Caki2 (cell line): ENCODE results near the gene SMOC2. TPM values are rescaled to one million over a fixed set of nuclear protein-coding genes. Genes with fewer than 3 reads are reported as not detected.
"Not testable (repeated sequence)": the region's sequence is repeated elsewhere in the genome, so short reads cannot be mapped to it uniquely, and the experiment has no call there.

Source experiments
- DNase-seq: peaks from one replicate; pipeline ENCODE4 v3.0.0-alpha.2; 2015; ENCODE audit warnings: low read depth
- in situ Hi-C: cut with HindIII; loops from 2 replicates; pipeline ENCODE4 v1.10.0; 2016; ENCODE audit warnings: low sequenced_read_pairs, low pct_unique_long_range_greater_than_20kb, mixed read lengths
- total RNA-seq: library from RNA; depleted of rRNA; stranded (reverse); fragments of >200 nt; shearing (Covaris generic); gene quantifications from 2 replicates; pipeline ENCODE4 v1.2.3, GENCODE V29; 2014; ENCODE audit warnings: low replicate concordance

The SMOC2 gene
- total RNA-seq, 1 experiment from 2014 or later = 0.68 TPM

DNA sequence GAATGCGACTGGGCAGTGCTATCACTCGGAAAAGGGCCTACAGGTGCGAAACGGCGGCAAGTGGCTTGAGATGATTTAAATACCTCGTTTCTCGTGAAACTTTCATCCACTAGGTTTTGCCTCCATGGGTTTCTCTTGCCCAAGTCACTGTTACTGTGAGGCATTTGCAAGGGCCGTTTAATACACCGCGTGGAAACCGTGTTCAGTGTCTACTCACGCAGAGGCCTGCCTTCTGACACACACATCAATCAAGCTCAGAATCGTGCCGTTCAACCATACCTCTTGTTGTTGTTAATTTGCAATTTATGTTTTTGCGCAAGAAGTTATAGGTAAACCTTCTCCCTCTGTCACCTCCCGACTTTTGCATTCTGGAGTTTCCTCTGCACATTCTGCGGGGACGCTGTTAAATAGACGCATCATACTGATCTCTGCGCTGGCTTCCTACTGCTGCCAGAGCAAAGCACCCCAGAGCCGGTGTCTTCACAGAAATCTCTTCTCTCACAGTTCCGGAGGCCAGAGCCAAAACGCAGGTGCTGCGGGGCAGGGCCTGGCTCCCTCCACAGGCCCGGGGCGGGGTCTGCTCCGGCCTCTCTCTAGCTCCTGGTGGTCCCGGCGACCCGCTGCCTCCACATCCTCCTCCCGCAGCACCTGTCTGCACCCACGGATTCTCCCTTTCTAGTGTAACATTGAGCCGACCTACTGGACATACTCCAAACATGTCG lies 251.4 kb downstream of the SMOC2 start:
- in situ Hi-C loops = no loop called here
- no peak for DNase-seq

DNA sequence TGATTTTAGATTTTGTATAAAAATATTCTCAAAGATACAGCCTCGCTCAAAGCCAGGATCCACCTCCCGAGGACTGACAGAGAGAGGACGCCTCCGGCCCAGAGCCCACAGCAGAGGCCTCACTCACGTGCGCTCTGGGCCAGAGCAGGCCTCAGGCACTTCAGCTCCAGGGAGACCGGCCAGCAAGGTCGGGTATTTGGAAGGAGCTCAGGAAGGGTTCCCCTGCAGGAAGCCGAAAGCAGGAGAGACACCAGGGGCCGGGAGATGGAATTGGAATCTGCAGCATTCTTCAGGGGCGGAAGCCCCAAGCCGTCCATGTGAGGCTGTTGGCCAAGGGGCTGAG lies 251.9 kb downstream of the SMOC2 start:
- DNase-seq, in situ Hi-C loops: not testable (repeated sequence)

DNA sequence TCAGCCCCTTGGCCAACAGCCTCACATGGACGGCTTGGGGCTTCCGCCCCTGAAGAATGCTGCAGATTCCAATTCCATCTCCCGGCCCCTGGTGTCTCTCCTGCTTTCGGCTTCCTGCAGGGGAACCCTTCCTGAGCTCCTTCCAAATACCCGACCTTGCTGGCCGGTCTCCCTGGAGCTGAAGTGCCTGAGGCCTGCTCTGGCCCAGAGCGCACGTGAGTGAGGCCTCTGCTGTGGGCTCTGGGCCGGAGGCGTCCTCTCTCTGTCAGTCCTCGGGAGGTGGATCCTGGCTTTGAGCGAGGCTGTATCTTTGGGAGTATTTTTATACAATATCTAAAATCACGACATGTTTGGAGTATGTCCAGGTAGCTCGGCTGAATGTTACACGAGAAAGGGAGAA lies 253.8 kb downstream of the SMOC2 start:
- in situ Hi-C loops, DNase-seq: not testable (repeated sequence)

DNA sequence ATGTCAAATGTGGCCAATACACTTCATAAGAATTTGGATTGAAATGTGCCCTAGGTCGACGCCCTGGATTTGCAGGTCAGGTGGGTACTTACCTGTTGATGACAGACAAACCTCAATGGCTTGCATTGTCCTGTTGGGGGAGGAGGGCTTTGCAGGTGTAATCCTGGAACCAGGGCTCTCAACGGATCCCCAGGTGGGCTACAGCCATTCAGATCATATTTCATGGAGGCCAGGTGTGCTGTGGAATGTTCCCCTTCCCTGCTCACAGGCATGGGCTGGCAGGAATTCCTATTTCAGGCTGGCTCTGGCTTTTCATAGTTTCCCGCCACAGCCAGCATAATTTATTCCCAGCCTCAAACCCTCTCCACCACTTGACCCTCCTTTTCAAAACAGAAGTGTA lies 254.7 kb downstream of the SMOC2 start:
- in situ Hi-C loops = no loop called here
- no peak for DNase-seq

DNA sequence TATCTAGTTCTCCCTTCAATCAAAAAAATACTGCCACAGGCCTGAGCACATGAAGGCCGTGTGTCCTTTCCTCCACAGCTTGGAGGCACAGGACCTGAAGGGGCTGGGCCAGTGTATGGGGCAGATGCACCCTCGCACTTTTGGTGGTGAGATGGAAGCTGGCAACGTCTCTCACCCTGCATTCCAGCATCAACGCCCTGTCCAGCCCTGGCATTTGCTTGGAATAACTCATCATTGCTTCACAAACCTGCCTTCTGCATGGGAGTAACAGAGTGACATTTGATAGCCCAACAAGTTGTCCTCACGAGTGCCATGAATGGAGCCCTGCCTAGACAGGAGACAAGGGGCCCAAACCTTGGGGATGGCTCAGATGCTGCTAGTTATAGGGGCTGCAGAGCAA lies 257.9 kb downstream of the SMOC2 start:
- no peak for DNase-seq
- in situ Hi-C loops = no loop called here

DNA sequence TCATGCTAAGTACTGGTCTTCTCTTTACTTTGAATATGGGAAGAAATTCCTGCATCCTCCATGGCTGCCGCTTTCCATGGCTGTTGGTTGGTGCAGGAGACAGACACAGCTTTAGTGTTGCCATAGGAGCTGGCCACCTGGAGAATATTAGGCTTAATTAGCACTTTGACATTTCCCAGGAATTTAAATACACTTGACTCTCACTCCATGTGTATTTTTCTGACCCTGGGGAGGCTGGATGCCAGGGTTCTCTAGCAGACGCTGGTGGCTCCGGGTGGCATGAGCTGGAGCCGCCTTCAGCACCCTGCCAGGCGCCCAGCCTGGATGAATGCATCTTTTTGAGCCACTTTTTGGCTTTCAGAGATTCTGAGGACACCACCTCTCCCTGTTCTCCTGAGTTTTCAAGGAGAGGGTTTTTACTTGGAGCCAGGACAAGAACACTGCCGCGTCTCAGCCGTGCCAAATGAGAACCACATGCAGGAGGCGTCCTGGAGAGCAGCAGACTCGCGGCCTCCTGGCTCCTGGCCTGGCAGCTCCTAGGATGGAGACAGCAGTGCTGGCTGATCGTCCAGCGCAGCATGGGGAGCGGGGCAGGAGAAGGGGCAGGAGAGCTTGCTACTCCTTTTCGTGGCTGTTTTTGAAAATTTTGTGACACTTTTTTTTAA lies 258.8 kb downstream of the SMOC2 start:
- in situ Hi-C loops = no loop called here

DNA sequence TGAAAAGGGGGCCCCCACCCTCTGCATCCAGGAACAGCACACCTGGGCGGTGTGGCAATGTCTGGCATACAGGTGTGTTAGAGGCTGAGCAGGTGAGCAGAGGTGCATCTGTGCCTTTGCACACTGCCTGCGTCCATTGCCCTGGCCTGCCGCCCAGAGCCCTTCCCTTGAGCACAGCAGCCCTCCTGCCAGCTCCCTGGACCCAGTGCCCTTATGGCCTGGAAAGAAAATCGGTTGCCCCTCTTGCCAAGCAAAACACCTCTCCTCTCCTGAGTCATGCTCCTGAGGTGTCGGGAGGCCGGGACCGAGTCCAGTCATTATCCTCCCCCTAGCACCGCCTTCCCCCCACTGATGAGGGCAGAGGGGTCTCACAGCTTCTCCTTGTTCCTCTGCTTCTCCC lies 259.9 kb downstream of the SMOC2 start:
- DNase-seq = no peak
- in situ Hi-C loops = no loop called here

More for the DNA sequence above, 258.8 kb downstream of the SMOC2 start:
- DNase-seq = no peak

DNA sequence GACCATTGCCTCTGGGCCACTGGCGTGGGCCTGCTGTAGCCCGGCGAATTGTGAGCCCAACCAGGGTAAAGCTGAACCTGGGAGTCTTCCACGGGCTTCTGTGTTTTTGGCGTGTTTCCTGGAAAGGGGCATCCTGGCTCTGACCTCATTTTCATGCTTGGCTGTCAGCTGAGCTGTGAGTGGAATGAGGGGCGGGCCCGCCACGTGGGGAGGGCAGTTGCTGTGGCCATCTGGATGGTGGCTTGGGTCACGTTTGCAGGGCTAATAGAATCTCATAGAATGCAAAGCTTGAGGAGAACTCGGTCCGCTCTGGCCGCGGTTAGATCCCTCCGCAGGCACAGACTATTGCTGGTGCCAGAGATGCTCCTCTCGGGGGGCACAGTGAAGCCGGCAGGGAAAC lies 263.0 kb downstream of the SMOC2 start:
- in situ Hi-C loops = no loop called here
- DNase-seq = no peak

DNA sequence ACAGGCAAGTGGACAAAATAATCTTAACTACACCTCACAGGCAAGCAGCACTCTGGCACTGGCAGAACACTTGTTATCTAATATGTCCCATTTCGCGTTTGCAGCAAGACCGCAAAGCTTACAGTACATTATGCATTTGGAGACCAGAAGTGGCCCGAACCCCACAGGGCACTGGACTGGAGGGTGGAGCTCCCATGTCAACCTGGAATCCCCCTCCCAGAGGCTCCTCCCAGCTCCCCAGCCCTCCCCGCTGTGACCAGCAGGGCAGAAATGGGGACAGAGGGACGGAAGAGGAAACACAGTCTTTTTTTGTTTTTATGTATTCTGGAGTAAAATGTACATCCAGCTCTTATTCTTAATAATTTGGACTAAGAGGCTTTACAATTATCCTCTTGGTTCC lies 263.7 kb downstream of the SMOC2 start:
- in situ Hi-C loops = no loop called here

DNA sequence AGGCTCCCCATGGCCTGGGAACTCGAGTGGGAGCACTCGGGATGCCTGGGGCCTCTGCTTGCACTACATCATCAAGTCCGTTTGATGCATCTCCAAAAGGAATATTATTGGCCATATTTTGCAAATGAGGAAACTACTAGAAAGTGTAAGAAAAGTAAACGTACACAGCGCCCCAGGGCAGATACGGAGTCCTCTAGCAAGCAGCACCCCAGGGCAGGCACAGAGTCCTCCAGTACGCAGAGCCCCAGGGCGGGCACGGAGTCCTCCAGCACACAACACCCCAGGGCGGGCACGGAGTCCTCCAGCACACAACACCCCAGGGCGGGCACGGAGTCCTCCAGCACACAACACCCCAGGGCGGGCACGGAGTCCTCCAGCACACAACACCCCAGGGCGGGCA lies 264.3 kb downstream of the SMOC2 start:
- in situ Hi-C loops, DNase-seq: not testable (repeated sequence)

More for the DNA sequence above, 263.7 kb downstream of the SMOC2 start:
- DNase-seq = no peak

DNA sequence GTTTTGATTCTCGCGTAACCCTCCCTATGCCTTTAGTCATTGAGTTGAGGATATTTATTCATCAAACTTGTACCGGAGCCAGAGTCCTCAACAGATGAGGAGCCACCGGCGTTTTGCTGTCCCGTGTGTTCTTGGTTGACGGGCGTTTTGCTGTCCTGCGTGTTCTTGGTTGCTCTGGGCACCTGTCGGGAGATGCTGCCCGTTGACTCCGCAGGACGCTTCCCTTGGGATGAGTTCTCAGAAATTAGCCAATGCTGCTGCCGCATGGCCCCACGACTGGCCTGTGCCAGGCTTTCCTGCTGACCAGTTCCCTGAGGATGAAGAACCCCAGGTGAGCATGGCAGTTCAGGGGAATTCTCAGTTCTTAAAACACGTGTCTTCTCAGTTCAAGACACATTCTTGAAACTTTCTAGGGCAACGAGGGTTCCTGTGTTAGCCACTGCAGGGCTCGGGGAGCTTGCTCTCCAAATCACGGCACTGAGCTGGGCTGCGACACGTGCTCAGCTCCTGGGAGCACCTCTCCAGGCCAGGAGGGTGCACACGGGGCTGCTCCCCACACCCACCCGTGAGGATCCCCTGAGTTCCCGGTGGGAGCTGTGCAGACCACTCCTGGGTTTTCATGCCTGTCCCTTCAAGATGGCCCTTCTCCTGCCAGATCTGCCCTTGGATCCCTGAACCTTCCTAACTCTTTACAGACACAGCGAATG lies 265.6 kb downstream of the SMOC2 start:
- no peak for DNase-seq
- in situ Hi-C loops = no loop called here

DNA sequence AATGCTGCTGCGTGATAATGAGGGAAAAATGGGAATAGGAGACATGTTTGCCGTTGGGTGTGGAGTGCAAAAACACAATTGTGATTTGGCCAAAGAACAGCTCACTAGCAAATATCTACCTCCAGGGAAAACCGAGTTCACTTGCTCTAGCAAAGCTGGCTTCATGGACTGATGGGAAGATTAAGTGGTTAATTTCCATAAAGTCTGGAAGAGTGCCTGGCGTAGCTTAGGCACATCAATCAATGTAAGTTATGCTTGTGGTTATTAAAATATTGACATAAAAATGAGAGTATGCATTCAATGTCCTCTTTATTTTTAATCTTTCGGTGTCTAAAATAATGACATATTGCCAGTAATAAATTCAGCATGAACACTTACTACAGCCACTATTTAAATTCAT lies 267.5 kb downstream of the SMOC2 start:
- no peak for DNase-seq
- in situ Hi-C loops = no loop called here

DNA sequence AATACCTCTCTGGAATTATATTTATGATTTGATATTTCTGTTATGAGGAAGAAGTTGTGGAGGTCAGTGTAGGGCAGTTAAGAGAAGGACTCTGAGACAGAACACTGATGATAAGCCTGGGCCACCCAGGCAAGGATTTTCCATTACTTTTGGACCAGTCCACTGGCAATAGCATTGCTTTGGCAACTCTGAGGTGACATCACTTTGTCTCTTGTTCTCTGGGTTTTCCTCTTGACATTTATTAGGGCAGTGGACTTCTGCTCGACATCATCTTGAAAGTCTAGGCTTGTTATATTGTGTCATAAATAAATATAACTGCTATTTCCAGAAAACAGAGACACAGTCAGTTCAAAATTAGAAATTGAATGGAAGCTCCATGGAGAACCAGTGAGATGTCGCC lies 268.0 kb downstream of the SMOC2 start:
- in situ Hi-C loops = no loop called here
- no peak for DNase-seq

DNA sequence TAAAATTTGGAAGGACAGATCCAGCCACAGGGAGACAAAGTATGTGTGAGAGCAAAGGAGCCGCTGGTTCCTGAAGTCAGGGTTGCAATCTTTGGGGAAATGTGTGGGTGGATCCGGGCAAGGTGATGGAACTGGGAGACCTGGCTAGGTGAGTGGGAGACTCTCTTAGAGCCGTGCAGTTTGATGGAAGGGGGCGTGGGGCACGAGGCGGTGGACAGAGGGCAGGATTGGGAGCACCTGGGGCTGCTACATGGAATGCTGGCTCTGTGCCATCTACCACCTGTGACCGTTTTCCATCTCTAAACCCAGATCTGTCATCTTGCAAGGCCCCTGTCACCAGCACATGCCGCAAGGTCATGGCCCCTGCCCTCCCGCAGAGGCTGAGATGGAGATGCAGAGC lies 268.4 kb downstream of the SMOC2 start:
- in situ Hi-C loops = no loop called here
- no peak for DNase-seq

DNA sequence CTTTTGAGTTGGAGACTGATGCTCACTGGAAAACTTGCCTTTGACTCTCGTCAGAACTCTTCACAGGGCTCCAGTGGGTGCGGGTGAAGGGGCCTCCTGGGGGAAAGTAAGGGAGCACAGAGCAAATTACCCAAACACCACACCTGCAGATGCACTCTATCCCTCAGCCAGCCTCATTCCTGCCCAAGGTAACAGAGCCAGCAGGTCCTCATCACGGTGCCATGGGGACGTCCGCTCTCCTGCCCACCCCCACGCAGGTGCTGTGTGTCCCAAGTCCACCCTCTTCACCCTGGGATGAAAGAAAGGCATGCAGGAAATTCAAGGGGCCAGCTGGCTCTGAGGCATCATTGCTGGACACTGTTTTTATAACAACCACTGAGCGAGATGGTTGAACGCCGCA lies 269.0 kb downstream of the SMOC2 start:
- DNase-seq = no peak
- in situ Hi-C loops = no loop called here

DNA sequence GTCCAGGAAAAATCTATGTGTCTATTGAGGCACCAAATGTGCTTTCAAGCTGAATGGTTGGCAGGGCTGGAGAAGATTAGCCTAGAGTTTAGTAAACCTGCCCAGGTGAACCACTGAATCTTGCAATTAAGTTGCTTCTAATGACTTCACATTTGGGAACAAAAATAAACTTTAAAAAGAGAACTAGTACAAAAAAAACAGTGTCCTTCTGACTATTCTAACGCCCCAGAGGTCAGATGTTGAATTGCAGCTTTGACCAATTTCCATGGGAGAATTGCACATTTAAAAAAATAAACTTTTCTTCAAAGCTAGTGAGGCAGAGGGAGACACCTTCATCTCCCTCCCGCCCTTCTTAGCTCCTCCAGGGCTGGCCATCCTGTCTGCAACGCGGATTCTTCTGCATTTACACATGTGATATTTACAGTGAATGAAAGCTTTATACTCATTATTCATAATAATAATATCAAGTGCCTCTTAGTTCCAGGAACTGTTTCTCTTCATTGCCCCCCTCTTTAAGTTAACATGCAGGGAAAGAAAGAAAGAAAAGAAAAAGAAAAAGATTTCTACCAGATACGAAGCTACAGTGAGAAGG lies 270.2 kb downstream of the SMOC2 start:
- peak; percentile 12 for DNase-seq
- in situ Hi-C loops = no loop called here

DNA sequence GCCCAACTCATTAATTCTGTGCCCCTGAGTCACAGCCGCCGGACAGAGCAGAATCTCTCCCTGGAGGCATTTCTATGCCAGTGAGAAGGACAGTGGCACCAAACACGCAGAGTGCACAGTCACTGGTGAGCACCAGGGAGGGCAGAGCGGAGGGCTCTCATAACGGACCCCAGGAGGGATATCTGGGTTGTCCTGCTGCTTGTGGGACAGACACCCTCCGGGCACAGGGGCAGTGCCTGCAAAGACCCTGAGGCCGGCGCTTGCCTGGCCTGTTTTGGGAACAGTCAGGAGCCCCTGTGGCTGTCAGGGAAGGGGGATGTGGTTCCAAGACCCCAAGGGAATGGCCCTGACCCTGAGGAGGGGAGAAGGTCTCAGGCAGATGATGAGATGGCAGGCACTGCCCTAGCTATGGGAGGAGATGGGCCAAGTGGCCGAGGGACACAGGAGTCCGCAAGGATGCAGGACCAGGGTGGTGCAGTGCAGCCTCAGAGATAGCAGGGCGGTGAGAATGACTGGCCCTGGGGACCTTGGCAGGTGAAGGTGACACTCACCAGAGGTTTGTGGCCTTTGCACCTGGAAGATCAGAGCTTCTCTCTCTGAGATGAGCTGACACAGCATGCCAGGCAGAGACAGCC lies 270.8 kb downstream of the SMOC2 start:
- in situ Hi-C loops = no loop called here
- no peak for DNase-seq

DNA sequence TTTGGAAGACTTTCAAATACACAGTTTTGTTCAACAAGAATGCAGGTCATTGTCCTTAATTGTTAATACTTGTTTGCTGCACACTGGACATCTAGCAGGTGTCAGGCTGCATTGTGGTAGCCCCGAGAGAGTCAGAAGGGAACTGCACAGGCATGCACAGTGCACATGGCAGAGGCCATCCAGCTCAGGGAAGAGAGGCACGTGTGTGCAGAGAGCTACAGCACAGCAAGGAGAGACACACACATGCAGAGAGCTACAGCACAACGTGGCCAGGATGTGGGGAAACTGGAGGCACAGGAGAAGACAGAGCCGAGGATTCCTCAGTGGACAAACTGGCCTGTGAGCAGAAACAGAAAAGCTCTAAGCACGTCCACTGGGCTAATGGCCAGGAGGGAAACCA lies 272.0 kb downstream of the SMOC2 start:
- in situ Hi-C loops = no loop called here
- DNase-seq = no peak

DNA sequence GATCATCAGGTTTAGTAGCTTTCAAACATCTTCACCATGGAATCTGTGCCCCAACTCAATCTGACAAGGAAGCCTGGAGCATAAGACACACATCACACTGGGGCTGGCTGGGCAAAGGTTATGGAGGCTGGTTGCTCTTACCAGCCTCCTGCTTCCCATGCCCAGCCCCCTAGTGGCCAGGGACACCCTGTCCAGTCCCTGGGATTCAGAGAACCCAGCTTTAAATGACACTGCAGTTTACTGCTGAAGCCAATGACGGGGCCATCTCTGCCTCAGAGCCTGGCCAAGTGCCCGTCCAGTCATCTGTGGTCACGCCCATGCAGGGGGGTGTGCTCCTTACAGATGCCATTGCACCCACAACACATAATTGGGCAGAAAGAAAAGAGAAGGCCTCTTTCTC lies 272.9 kb downstream of the SMOC2 start:
- DNase-seq = peak; percentile 72
- in situ Hi-C loops = no loop called here
